Stimulated activated CD8-positive, alpha-beta memory T cell treated with anti-CD3 and anti-CD28 coated beads, Interleukin-7, amount 100 ng/mL, for 1 hour (primary cell): ENCODE results near the gene KCTD5.
A peak's percentile ranks its signal among the peaks of the same experiment; 100 is the strongest.

ENCODE experiments used
- DNase-seq, 2 donors: peaks; one replicate each; pipeline ENCODE4 v3.0.0-alpha.2; 2020; ENCODE audit warnings: low read depth in 2 of 2

The KCTD5 gene

DNA sequence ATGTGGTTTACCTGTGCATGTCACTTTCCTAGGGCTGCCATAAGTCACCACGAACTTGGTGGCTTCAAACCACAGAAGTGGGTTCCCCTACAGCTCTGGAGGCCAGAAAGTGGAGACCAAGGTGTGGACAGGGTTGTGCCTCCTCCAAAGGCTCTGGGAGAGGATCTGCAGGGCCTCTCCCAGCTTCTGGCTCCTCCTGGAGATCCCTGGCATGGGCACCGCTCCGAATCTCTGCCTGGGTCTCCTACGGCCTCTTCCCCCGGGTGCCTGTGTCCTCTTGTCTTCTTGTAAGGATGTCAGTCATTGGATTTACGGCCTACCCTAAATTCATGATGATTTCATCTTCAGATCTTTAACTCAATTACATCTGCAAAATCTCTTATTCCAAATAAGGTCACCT, 67.6 kb downstream of the KCTD5 start:
- DNase-seq = no peak

DNA sequence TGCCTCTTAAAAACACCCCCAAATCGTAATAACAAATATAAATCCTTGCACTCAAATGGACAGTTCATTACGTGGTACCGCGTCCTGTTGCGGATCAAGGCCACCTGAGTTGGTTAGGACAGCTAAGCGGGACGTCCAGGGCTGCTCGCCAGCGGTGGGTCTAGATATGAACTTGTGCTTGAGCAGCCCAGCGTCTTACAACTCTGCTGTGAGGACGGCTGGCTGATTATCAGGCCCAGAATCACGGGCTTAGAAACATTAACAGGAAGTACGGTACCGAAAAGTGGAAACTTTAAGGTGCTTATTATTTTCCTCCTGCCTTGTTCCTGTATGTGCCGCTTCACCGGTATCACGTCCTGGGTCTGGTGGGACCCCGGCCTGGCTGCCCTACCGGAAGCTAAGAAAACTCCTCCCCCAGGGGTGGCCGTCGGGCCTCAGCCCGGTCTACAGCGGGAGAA, 69.3 kb downstream of the KCTD5 start:
- DNase-seq = peak in 1 of 2 donors; percentile 19

DNA sequence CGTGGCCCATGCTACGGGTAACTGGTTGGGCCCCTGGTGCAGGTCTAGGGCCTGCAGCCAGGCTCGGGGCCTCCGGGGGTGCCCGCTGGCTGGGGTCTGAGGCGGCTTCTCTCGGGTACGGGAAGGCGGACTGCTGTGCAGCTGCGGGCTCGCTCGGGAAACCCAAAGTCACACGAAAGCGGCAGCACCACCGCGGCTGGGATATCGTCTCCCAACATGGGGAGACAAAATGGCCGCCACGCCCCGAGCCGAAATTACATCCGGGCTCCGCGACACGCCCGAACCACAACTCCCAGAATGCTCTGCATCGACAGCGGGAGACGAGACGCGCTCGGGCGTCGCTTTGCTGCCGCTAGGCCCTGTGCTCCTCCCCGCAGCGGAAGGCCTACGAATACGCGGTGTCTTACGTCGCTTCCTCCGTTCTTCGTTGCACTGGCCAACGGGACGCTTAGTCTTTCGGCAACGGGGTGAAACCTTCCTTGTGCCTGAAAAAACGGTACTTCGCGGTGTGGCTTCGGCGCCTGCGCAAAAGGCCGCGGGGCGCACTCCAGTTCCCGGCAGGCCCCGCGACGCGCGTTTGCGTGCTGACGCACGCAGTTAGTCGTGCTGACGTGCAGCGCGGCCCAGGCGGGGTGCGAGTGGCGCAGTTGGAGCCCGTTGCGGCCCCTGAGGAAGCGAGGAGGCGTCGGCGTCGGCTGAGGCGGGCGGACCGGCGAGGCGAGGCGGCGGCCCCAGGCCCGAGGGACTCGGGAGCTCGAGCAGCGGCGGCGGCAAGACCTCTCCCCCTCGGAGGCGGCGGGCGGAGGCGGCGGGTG, 69.9 kb downstream of the KCTD5 start, which contains the start of gene SRRM2:
Gene SRRM2, plus strand, starts transcription at position 604 of the 815 bp plus-strand sequence. CDS start 3,727 bp downstream, outside the sequence.
- peak; percentile 88 for DNase-seq

DNA sequence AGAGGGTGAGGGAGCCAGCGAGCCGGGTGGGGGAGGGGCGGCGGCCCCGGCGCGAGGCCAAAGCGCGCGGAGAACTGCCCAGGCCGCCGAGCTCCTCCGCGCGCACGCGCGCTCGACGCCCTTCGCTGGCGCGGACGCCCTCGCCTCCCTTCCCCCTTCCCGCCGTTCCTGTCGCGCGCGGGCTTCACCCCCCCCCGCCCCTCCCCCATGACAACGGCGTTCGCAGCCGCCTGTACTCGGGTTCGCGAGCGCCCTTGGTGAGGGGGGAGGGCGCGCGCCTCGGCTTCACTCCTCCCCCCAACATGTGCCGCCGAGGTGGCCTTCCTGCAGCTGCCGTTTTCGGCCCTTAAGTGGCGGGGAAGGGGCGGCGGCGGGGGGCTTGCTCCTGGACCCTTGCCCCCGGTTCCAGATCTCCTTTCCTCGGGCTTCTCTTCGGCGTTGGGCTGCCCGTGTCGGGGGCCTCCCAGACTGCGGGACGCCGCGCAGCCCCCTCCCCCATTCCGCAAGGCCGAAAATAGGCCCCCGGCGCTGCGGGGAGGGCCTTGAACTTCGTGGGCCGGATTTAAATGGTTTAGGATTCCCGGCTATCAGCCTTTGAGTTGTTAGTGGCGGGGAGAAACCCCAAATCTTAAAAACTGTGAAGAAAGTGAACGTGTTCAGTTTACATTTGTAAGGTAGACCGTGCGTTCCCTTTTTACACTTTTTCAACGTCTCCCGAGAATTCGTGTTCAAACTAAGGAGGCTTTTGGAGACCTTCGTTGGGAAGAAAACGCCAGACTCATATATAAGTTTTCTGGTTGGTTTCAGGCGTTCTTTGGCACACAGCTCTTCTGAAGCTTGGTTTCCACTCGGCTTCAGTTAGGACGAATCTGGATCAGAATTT, 70.8 kb downstream of the KCTD5 start:
- peak in 1 of 2 donors; percentile 16 for DNase-seq

DNA sequence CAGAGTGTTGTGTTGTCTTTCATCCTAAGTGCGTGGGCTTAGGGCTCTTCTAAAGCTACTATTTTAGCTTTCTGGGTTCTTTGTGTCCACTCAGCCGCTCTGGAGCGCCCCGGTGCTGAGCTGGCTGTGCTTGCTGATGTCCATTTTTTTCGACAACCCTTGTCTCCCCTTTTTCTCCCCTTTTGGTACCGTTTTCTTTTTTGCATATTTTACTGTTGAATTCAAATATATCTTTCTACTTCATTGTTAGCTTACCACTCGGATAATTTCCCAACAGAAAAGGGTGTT, 71.4 kb downstream of the KCTD5 start:
- DNase-seq = no peak

DNA sequence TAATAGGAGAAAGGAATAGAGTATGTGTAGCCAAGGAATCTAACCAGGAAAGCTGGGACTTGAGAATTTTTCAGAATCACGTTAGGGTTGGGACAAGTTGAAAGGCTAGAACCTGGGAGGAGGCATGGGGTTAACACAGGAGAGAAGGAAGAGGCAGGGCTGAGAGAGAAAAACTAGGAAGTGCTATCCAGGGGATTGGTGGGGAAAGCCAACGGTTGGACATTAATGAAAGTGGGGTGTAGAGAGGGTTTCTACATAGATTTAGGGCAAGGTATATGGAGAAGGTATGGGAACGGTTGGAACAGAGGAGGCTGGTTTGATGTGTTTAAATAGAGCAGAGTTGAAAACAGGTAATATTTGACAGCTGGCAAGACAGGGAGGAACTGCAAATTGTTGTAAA, 72.8 kb downstream of the KCTD5 start:
- no peak for DNase-seq

DNA sequence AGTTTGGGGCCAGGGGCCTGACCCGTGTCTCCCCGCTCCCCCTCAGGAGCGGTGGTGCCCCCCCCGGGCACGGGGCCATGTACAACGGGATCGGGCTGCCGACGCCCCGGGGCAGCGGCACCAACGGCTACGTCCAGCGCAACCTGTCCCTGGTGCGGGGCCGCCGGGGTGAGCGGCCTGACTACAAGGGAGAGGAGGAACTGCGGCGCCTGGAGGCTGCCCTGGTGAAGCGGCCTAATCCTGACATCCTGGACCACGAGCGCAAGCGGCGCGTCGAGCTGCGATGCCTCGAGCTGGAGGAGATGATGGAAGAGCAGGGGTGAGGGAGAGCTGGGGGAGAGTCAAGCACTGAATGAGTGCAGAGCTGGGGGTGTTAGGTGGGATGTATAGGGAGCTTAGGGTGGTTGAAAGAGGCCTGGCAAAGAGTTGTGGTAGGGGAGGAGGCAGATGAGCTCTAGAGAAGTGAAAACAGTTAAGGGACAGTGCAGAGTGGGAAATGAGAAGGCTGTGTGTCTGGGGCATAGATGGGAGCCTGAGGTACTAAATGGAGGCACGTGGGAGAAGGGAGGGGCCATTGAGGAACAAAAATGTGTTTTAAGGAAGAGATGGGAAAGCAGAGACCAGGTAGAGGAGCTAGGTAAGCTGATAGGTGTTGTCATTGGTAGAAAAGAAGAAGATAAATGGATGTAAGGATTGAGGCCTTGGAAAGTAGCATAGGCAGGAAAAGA, 74.1 kb downstream of the KCTD5 start:
- no peak for DNase-seq

DNA sequence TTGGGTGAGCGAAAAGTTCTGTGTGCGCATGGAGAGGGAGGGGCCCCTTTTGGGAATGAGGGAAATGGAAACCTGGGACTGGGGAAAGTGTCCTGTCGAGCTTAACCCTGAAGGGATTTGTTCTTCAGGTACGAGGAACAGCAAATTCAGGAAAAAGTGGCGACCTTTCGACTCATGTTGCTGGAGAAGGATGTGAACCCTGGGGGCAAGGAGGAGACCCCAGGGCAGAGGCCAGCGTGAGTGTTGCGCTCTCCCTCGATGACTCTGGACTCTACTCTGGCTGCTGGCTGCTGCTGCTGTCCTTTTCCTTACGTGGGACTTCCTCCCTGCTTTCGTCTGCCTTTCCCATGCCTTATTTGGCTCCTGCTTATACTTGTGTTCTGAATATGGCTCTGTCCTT, 75.0 kb downstream of the KCTD5 start:
- no peak for DNase-seq
